Tibial nerve (tissue), 4 donors: ENCODE data around the gene TMEM238. TPM values are rescaled to one million over a fixed set of nuclear protein-coding genes. Genes with fewer than 3 reads are reported as not detected.

ENCODE experiments used
- DNase-seq, 2 donors: peaks; one replicate each; pipeline ENCODE4 v3.0.0-alpha.2; 2019; ENCODE audit warnings: low spot score in 2 of 2
- H3K27ac ChIP-seq, 4 donors: fragments of 200-600 bp; sonication (generic) in 3 of 4; one replicate each; pipeline ENCODE4 v1.5.1; 2017 to 2019; ENCODE audit warnings: mild to moderate bottlenecking in 1 of 4
- H3K27me3 ChIP-seq, 2 donors: fragments of 200-600 bp; sonication (generic) in 1 of 2; one replicate each; pipeline versions ENCODE4 v1.5.1 to v1.6.0; 2017 to 2019
- H3K36me3 ChIP-seq, 3 donors: fragments of 200-600 bp; sonication (generic); one replicate each; pipeline ENCODE4 v1.5.1; 2018 to 2019
- H3K4me1 ChIP-seq, 4 donors: fragments of 200-600 bp; sonication (generic) in 3 of 4; one replicate each; pipeline ENCODE4 v1.5.1; 2017 to 2019
- H3K4me3 ChIP-seq, 4 donors: fragments of 200-600 bp; sonication (generic) in 3 of 4; one replicate each; pipeline ENCODE4 v1.5.1; 2017 to 2019; ENCODE audit warnings: mild to moderate bottlenecking in 1 of 4, moderate library complexity in 1 of 4
- H3K9me3 ChIP-seq, 4 donors: fragments of 200-600 bp; sonication (generic) in 3 of 4; one replicate each; pipeline ENCODE4 v1.5.1; 2017 to 2019
- CTCF ChIP-seq, 5 experiments: fragments of 200-600 bp in 3 of 5; fragments of 450-650 bp in 2 of 5; sonication (generic) in 3 of 5; IDR thresholded peaks; one replicate each; pipeline ENCODE4 v1.5.1; 2016 to 2019; ENCODE audit warnings: antibody characterized with exemption in 5 of 5, mild to moderate bottlenecking in 3 of 5, moderate library complexity in 2 of 5
- EP300 ChIP-seq, 2 donors: sonication (generic); formaldehyde crosslinking; IDR thresholded peaks; one replicate each; pipeline ENCODE4 v1.6.1; 2017; ENCODE audit warnings: antibody characterized with exemption in 2 of 2, mild to moderate bottlenecking in 1 of 2
- POLR2A ChIP-seq, 2 donors: fragments of 450-650 bp; IDR thresholded peaks; one replicate each; pipeline ENCODE4 v1.6.1; 2017; ENCODE audit warnings: antibody characterized with exemption in 2 of 2, mild to moderate bottlenecking in 2 of 2, moderate library complexity in 2 of 2
- WGBS, 2 donors: methylation state at CpG; one replicate each; pipeline ENCODE4 v1.1.5; 2018; 5-methylcytosine and 5-hydroxymethylcytosine counted together
- total RNA-seq, 4 donors: library from RNA; depleted of rRNA; stranded (reverse); fragments of >200 nt; gene quantifications; one replicate each; pipeline ENCODE4 v1.1.0, GENCODE V29; 2016

TMEM238 gene
- total RNA-seq, 4 donors from 2014 or later = 0.63 to 7.5 (median 2.6) TPM

GRCh38 chr19:55353803-55354697, 30.0 kb downstream of the TMEM238 start:
- Histone ChIP-seq H3K27me3 (peaks cover 5 to 74% of the 10 kb centered on the region in 2 donors), H3K36me3 (peaks cover 0 to 4% (median 0%) of the 10 kb centered on the region in 3 donors), H3K4me1 (peaks cover 0 to 22% (median 8%) of the 10 kb centered on the region in 4 donors), H3K4me3 (peak overlapping the region; percentile 8 to 50 (median 26)), H3K9me3 (no peaks in the 10 kb centered on the region), H3K27ac (no peak overlapping the region)
- 3% methylated on average over 22 to 56 of the region's 72 CpGs for WGBS, 2 donors
- DNase-seq = no peak
- no peak for TF ChIP-seq POLR2A (IDR thresholded peaks at IDR 0.05)
- no peak for TF ChIP-seq EP300 (IDR thresholded peaks at IDR 0.05)
- TF ChIP-seq CTCF (IDR thresholded peaks at IDR 0.05) = no peak

GRCh38 chr19:55353356-55353802, 30.7 kb downstream of the TMEM238 start:
- H3K36me3 ChIP-seq = peaks cover 0 to 4% (median 0%) of the 10 kb centered on the region in 3 donors
- 3 to 7% methylated on average over 24 of the region's 24 CpGs for WGBS, 2 donors
- peaks cover 5 to 74% of the 10 kb centered on the region in 2 donors for H3K27me3 ChIP-seq
- no peaks in the 10 kb centered on the region for H3K9me3 ChIP-seq
- TF ChIP-seq POLR2A (IDR thresholded peaks at IDR 0.05) (no peak), EP300 (IDR thresholded peaks at IDR 0.05) (no peak), CTCF (IDR thresholded peaks at IDR 0.05) (no peak)
- peaks cover 0 to 22% (median 8%) of the 10 kb centered on the region in 4 donors for H3K4me1 ChIP-seq
- no peak for DNase-seq
- H3K4me3 ChIP-seq = peak overlapping the region; percentile 8 to 50 (median 26)
- H3K27ac ChIP-seq = no peak overlapping the region

- TF ChIP-seq POLR2A (IDR thresholded peaks at IDR 0.05) = no peak
- TF ChIP-seq EP300 (IDR thresholded peaks at IDR 0.05) = no peak
- TF ChIP-seq CTCF (IDR thresholded peaks at IDR 0.05) = no peak
These were observed 31.4 kb downstream of the TMEM238 start for GRCh38 chr19:55352549-55353145.

GRCh38 chr19:55352040-55352439, 32.1 kb downstream of the TMEM238 start:
- Histone ChIP-seq H3K27ac (no peak overlapping the region), H3K4me1 (peaks cover 0 to 31% (median 8%) of the 10 kb centered on the region in 4 donors), H3K27me3 (peaks cover 5 to 68% of the 10 kb centered on the region in 2 donors), H3K9me3 (no peaks in the 10 kb centered on the region), H3K36me3 (peaks cover 0 to 12% (median 0%) of the 10 kb centered on the region in 3 donors), H3K4me3 (no peak overlapping the region)
- DNase-seq = no peak
- 82 to 87% methylated on average over 3 to 6 of the region's 6 CpGs for WGBS, 2 donors
- no peak for TF ChIP-seq POLR2A (IDR thresholded peaks at IDR 0.05)
- TF ChIP-seq EP300 (IDR thresholded peaks at IDR 0.05) = no peak
- no peak for TF ChIP-seq CTCF (IDR thresholded peaks at IDR 0.05)

More at GRCh38 chr19:55352549-55353145, 31.4 kb downstream of the TMEM238 start:
- H3K27me3 ChIP-seq = peaks cover 5 to 74% of the 10 kb centered on the region in 2 donors
- H3K36me3 ChIP-seq = peaks cover 0 to 6% (median 0%) of the 10 kb centered on the region in 3 donors
- no peak overlapping the region for H3K27ac ChIP-seq
- H3K4me3 ChIP-seq = no peak overlapping the region
- 66 to 75% methylated on average over 25 of the region's 25 CpGs for WGBS, 2 donors
- no peaks in the 10 kb centered on the region for H3K9me3 ChIP-seq
- peaks cover 0 to 26% (median 8%) of the 10 kb centered on the region in 4 donors for H3K4me1 ChIP-seq
- no peak for DNase-seq
